Measurements from ENCODE around the gene TBX19. TPM values are rescaled to one million over a fixed set of nuclear protein-coding genes. Genes with fewer than 3 reads are reported as not detected.

The TBX19 gene
- total RNA-seq, 1 donor from 2014 or later = 0.33 TPM

GRCh38 chr1:168320800-168321450, 40.2 kb downstream of the TBX19 start:
- H3K27ac ChIP-seq (replicated peaks) = peak overlapping the region; percentile 37
- no peak for DNase-seq
- H3K9me3 ChIP-seq (replicated peaks) = no peaks in the 10 kb centered on the region
- peaks cover 5% of the 10 kb centered on the region for H3K4me1 ChIP-seq
- intact Hi-C loops (cut with micrococcal nuclease) = no loop called here
- TF ChIP-seq CTCF (IDR thresholded peaks at IDR 0.05; ENCODE audit: borderline replicate concordance) = no peak
- H3K27me3 ChIP-seq (ENCODE audit: low read depth) = no peaks in the 10 kb centered on the region
- no peak overlapping the region for H3K4me3 ChIP-seq
- H3K36me3 ChIP-seq = no peaks in the 10 kb centered on the region

DNA sequence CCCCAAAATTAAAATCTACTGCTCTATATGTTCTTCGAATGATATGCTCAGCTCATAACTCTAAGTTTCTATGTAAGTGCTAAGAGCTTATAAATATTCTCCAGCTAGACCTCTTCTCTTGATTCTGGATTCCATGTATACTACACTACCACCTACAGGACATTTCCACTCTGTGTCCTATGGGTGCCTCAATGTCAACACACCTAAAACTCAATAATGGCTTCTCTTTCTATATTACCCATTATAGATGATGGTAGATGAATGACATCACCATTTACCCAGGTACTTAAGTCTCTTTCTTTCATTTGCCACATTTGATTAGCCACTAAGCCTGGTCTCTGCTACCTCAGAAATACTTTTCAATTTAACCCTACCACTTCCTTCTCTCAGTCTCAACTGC, 41.3 kb downstream of the TBX19 start:
- H3K4me3 ChIP-seq = no peak overlapping the region
- intact Hi-C loops (cut with micrococcal nuclease) = no loop called here
- peak; percentile 60 for TF ChIP-seq CTCF (IDR thresholded peaks at IDR 0.05; ENCODE audit: borderline replicate concordance)

DNA sequence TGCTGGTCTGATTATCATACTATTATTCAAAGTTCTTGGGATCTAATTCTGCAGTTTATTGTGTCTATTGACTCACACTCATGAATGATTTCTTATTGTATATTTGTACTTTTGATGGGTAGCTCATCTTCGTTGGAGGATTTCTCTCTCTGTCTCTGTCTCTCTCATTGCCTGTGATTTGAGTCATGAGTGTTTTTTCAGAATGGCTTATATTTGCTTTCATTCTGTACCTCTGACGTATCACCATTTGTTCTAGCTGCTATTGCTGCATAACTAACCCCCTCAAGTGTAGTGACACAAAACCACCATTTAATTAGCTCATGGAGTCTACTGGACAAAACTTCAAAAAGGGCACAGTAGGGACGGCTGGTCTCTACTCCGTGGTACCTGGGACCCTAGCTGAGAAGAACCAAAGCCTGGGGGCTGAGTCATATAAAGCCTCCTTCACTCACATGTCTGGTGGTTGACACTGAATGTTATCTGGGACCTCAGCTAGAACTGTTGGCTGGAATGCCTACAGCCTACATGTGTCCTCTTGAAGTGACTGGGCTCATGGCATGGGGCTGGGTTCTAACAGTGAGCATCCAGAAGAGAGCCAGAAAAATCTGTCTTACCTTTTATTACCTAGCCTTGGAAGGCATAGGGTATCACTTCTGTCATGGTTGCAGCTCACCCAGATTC, 44.2 kb downstream of the TBX19 start:
- Histone ChIP-seq H3K9me3 (replicated peaks) (no peaks in the 10 kb centered on the region), H3K4me3 (no peak overlapping the region), H3K27me3 (ENCODE audit: low read depth) (no peaks in the 10 kb centered on the region), H3K27ac (replicated peaks) (no peak overlapping the region), H3K36me3 (no peaks in the 10 kb centered on the region), H3K4me1 (no peaks in the 10 kb centered on the region)
- TF ChIP-seq CTCF (IDR thresholded peaks at IDR 0.05; ENCODE audit: borderline replicate concordance) = no peak
- intact Hi-C loops (cut with micrococcal nuclease) = no loop called here
- DNase-seq = no peak

More for the DNA sequence above, 41.3 kb downstream of the TBX19 start:
- Histone ChIP-seq H3K9me3 (replicated peaks) (no peaks in the 10 kb centered on the region), H3K4me1 (no peaks in the 10 kb centered on the region), H3K27ac (replicated peaks) (no peak overlapping the region), H3K36me3 (no peaks in the 10 kb centered on the region), H3K27me3 (ENCODE audit: low read depth) (no peaks in the 10 kb centered on the region)
- DNase-seq = no peak

- Histone ChIP-seq H3K4me1 (no peaks in the 10 kb centered on the region), H3K9me3 (replicated peaks) (no peaks in the 10 kb centered on the region), H3K27ac (replicated peaks) (no peak overlapping the region), H3K4me3 (no peak overlapping the region), H3K27me3 (ENCODE audit: low read depth) (no peaks in the 10 kb centered on the region), H3K36me3 (no peaks in the 10 kb centered on the region)
- TF ChIP-seq CTCF (IDR thresholded peaks at IDR 0.05; ENCODE audit: borderline replicate concordance) = no peak
- intact Hi-C loops (cut with micrococcal nuclease) = no loop called here
- no peak for DNase-seq
Measured at GRCh38 chr1:168328731-168329364, 48.2 kb downstream of the TBX19 start.

- Histone ChIP-seq H3K4me3 (no peak overlapping the region), H3K36me3 (no peaks in the 10 kb centered on the region), H3K27ac (replicated peaks) (no peak overlapping the region), H3K4me1 (no peaks in the 10 kb centered on the region), H3K9me3 (replicated peaks) (no peaks in the 10 kb centered on the region), H3K27me3 (ENCODE audit: low read depth) (no peaks in the 10 kb centered on the region)
- no peak for TF ChIP-seq CTCF (IDR thresholded peaks at IDR 0.05; ENCODE audit: borderline replicate concordance)
- no peak for DNase-seq
- intact Hi-C loops (cut with micrococcal nuclease) = no loop called here
Measured at GRCh38 chr1:168330285-168330684, 49.6 kb downstream of the TBX19 start.

Measured in left ventricle myocardium inferior (tissue), 1 donor.